DND-41 (cell line): ENCODE results near the gene DEPDC7.

Experiments
- ATAC-seq: fragments of 200-7000 bp; cut with Tn5 transposase; 3 replicates; pipeline ENCODE4 v1.9.1; 2021; ENCODE audit warnings: low read depth; ENCODE audit not compliant: insufficient read depth
- DNase-seq: peaks from one replicate; pipeline ENCODE4 v3.0.0-alpha.2; 2020
- H2AFZ ChIP-seq: 2 replicates; pipeline ENCODE4 v1.6.0; 2012; ENCODE audit warnings: low read depth, low read length
- H3K27ac ChIP-seq: 2 replicates; pipeline ENCODE4 v1.5.1; 2012; ENCODE audit warnings: low read length, inconsistent platforms
- H3K27me3 ChIP-seq: fragments of 200-600 bp; sonication (generic); 2 replicates; pipeline ENCODE4 v1.6.0; 2012; ENCODE audit warnings: low read length, mild to moderate bottlenecking, inconsistent platforms; ENCODE audit not compliant: insufficient read depth, poor library complexity
- H3K36me3 ChIP-seq: 2 replicates; pipeline ENCODE4 v1.5.1; 2012; ENCODE audit warnings: low read length, inconsistent platforms; ENCODE audit not compliant: insufficient read depth
- H3K4me1 ChIP-seq: 2 replicates; pipeline ENCODE4 v1.5.1; 2012; ENCODE audit warnings: mild to moderate bottlenecking, low read length; ENCODE audit not compliant: insufficient read depth
- H3K4me2 ChIP-seq: 2 replicates; pipeline ENCODE4 v1.6.0; 2012; ENCODE audit warnings: mild to moderate bottlenecking, moderate library complexity, low read length, inconsistent platforms; ENCODE audit not compliant: insufficient read depth
- H3K4me3 ChIP-seq, 2 experiments: fragments of 200-600 bp in 1 of 2; shearing (Covaris generic) in 1 of 2; 2 replicates each; pipeline ENCODE4 v1.5.1; 2012 to 2016; ENCODE audit warnings: inconsistent platforms in 2 of 2, low read length in 2 of 2, mild to moderate bottlenecking in 2 of 2, low read depth in 1 of 2, moderate library complexity in 1 of 2
- H3K79me2 ChIP-seq: 2 replicates; pipeline ENCODE4 v1.6.0; 2012; ENCODE audit warnings: low read length, inconsistent platforms; ENCODE audit not compliant: insufficient read depth
- H3K9ac ChIP-seq: 2 replicates; pipeline ENCODE4 v1.6.0; 2012; ENCODE audit warnings: low read depth, mild to moderate bottlenecking, inconsistent platforms, low read length, moderate library complexity
- H3K9me3 ChIP-seq: 2 replicates; pipeline ENCODE4 v1.5.1; 2012; ENCODE audit warnings: low read length, moderate library complexity, mild to moderate bottlenecking, inconsistent platforms; ENCODE audit not compliant: insufficient read depth, severe bottlenecking
- H4K20me1 ChIP-seq: 2 replicates; pipeline ENCODE4 v1.6.0; 2012; ENCODE audit warnings: low read length; ENCODE audit not compliant: insufficient read depth
- EZH2 ChIP-seq: IDR thresholded peaks from 3 replicates; pipeline ENCODE4 v1.6.1; 2012; ENCODE audit warnings: borderline replicate concordance, low read depth, mild to moderate bottlenecking, moderate library complexity, low read length, inconsistent platforms; ENCODE audit not compliant: severe bottlenecking
- TF ChIP-seq, protein P1 (sequence below): IDR thresholded peaks from 2 replicates; pipeline ENCODE4 v1.5.1; 2012; ENCODE audit warnings: borderline replicate concordance, low read length, moderate library complexity, mild to moderate bottlenecking; ENCODE audit not compliant: poor library complexity, severe bottlenecking; ENCODE audit errors: extremely low read depth

The DEPDC7 gene

DNA sequence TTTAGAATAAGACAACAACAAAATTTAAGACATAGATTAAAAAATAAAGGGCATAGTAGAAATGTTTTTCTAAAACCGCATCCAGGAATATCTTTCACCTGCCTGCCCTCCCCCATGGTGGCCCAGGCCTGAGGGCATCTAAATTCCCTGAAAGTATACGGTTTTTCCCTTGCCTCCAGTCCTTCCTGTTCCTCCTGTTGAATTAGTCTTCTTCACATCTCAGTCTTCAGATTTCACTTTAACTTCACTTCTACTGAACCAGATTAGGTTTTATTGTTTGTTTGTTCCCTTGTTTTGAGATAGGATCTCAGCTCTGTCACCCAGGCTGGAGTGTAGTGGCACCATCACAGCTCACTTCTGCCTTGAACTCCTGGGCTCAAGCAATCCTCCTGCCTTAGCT is 33.1 kb upstream of the DEPDC7 start:
- Histone ChIP-seq H2AFZ (no peak overlapping the region), H3K27ac (no peak overlapping the region), H3K4me1 (no peaks in the 10 kb centered on the region), H3K4me2 (no peak overlapping the region), H3K9ac (no peak overlapping the region), H3K36me3 (peaks cover 15% of the 10 kb centered on the region; the same call in 1 of the 2 replicates), H4K20me1 (no peaks in the 10 kb centered on the region), H3K27me3 (no peaks in the 10 kb centered on the region), H3K79me2 (no peaks in the 10 kb centered on the region), H3K9me3 (no peaks in the 10 kb centered on the region), H3K4me3 (no peak overlapping the region)
- ATAC-seq (no peak), DNase-seq (no peak)
- TF ChIP-seq EZH2 = no peak
- TF ChIP-seq, protein P1, sequence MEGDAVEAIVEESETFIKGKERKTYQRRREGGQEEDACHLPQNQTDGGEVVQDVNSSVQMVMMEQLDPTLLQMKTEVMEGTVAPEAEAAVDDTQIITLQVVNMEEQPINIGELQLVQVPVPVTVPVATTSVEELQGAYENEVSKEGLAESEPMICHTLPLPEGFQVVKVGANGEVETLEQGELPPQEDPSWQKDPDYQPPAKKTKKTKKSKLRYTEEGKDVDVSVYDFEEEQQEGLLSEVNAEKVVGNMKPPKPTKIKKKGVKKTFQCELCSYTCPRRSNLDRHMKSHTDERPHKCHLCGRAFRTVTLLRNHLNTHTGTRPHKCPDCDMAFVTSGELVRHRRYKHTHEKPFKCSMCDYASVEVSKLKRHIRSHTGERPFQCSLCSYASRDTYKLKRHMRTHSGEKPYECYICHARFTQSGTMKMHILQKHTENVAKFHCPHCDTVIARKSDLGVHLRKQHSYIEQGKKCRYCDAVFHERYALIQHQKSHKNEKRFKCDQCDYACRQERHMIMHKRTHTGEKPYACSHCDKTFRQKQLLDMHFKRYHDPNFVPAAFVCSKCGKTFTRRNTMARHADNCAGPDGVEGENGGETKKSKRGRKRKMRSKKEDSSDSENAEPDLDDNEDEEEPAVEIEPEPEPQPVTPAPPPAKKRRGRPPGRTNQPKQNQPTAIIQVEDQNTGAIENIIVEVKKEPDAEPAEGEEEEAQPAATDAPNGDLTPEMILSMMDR = no peak

DNA sequence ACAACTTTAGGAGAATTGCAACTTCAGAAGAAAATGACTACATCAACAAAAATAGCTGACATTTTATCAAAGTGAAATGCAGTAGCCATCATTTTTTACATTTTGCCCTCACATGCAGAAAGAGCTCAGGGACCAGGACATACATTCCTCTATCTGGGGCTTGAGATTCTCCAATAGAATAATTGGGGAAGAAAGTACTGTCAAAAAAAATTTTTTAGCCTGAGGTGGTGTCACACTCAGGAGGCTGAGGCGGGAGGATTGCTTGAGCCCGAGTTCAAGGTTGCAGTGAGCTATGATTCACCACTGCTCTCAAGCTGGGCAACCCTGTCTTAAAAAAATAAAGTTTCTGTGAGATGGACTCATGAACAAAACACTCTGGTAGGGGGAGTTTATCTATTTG is 32.2 kb upstream of the DEPDC7 start:
- H3K27me3 ChIP-seq = no peaks in the 10 kb centered on the region
- peaks cover 9% of the 10 kb centered on the region; the same call in 1 of the 2 replicates for H3K36me3 ChIP-seq
- no peak overlapping the region for H3K4me3 ChIP-seq
- no peak overlapping the region for H3K9ac ChIP-seq
- no peak overlapping the region for H3K27ac ChIP-seq
- no peaks in the 10 kb centered on the region for H3K4me1 ChIP-seq
- H2AFZ ChIP-seq = no peak overlapping the region
- no peaks in the 10 kb centered on the region for H3K9me3 ChIP-seq
- H4K20me1 ChIP-seq = no peaks in the 10 kb centered on the region
- H3K79me2 ChIP-seq = no peaks in the 10 kb centered on the region
- TF ChIP-seq, protein P1 = no peak
- TF ChIP-seq EZH2 = no peak
- DNase-seq = no peak
- no peak for ATAC-seq
- H3K4me2 ChIP-seq = no peak overlapping the region

DNA sequence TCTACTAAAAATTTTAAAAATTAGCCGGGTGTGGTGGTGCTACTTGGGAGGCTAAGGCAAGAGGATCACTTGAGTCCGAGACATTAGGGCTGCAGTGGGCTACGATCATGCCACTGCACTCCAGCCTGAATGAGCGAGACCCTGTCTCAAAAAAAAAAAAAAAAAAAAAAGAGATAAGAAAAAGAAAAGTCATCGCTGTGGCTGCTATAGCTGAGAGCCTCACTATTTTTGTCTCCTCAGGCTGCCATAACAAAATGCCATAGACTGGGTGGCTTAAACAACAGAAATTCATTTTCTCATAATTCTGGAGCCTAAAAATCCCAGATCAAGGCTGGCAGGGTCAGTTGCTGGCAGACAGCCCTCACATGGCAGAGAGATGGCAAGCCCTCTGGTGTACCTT is 30.1 kb upstream of the DEPDC7 start:
- Histone ChIP-seq H2AFZ (no peak overlapping the region), H3K4me3 (no peak overlapping the region), H3K79me2 (no peaks in the 10 kb centered on the region), H4K20me1 (no peaks in the 10 kb centered on the region), H3K9ac (no peak overlapping the region), H3K9me3 (no peaks in the 10 kb centered on the region), H3K27ac (no peak overlapping the region), H3K27me3 (no peaks in the 10 kb centered on the region), H3K4me2 (no peak overlapping the region), H3K36me3 (no peaks in the 10 kb centered on the region), H3K4me1 (no peaks in the 10 kb centered on the region)
- no peak for TF ChIP-seq EZH2
- TF ChIP-seq, protein P1 = no peak
- DNase-seq (no peak), ATAC-seq (no peak)

DNA sequence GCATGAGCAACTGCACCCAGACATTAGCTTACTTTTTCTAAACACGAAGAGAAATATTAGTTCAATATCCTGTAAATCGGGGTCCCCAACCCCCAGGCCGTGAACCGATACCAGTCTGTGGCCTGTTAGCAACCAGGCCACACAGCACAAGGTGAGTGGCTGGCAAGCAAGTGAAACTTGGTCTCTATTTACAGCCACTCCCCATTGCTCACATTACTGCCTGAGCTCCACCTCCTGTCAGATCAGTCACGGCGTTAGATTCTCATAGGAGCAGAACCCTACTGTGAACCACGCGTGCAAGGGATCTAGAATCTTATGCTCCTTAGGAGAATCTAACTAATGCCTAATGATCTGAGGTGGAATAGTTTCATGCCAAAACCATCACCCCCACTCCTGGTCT is 27.8 kb upstream of the DEPDC7 start:
- peaks cover 7% of the 10 kb centered on the region for H3K9me3 ChIP-seq

More for the DNA sequence above, 27.8 kb upstream of the DEPDC7 start:
- DNase-seq (no peak), ATAC-seq (no peak)
- Histone ChIP-seq H3K79me2 (no peaks in the 10 kb centered on the region), H3K4me2 (no peak overlapping the region), H2AFZ (no peak overlapping the region), H3K9ac (no peak overlapping the region), H3K4me1 (no peaks in the 10 kb centered on the region), H3K4me3 (no peak overlapping the region), H3K27ac (no peak overlapping the region), H3K36me3 (no peaks in the 10 kb centered on the region), H3K27me3 (no peaks in the 10 kb centered on the region), H4K20me1 (no peaks in the 10 kb centered on the region)
- no peak for TF ChIP-seq EZH2
- TF ChIP-seq, protein P1 = no peak
